Measurements from ENCODE around the gene DHX15. TPM values are rescaled to one million over a fixed set of nuclear protein-coding genes. Genes with fewer than 3 reads are reported as not detected.

DHX15 gene
- total RNA-seq, 1 experiment from 2014 or later = 287 TPM

DNA sequence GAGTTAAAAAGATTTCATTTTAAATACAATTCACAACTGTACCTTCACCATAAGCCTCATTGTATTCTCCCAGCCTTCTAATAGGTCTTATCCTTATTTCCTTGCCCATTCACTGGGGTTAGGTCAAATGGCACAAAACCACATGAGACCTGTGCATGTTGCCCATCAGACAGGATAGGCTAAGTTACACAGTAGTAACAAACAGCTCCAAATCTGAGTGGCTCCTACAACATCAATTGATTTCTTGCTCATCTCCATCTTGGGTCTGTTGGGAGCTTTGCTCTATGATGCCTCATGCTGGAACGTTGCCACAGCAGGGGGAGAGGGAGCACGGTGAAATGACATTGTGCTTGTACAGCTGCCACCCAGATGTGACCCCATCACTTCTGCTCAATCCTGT is 70.6 kb downstream of the DHX15 start:
- H3K27ac ChIP-seq (ENCODE audit: insufficient read length, low read depth, low read length) = no peak overlapping the region
- H3K4me1 Mint-ChIP-seq = peaks cover 49 to 55% of the 10 kb centered on the region in 2 experiments
- H3K27me3 ChIP-seq (ENCODE audit: insufficient read depth, low read length) = no peaks in the 10 kb centered on the region
- H3K23ac ChIP-seq (ENCODE audit: insufficient read length, low read depth, low read length) = no peak overlapping the region
- H3K18ac ChIP-seq (ENCODE audit: insufficient read length, low read depth, low read length) = no peak overlapping the region
- peak overlapping the region in 1 of 3 experiments; percentile 23; a peak in 2 of 7 replicates for H3K27ac Mint-ChIP-seq
- no peak overlapping the region for H4K91ac ChIP-seq (ENCODE audit: insufficient read length, low read depth, low read length)
- no peak overlapping the region for H3K9ac ChIP-seq (ENCODE audit: extremely low read depth, insufficient read length, low read length)
- H3K4ac ChIP-seq (ENCODE audit: low read depth, low read length) = no peak overlapping the region
- H2AFZ ChIP-seq (ENCODE audit: low read length) = no peak overlapping the region
- H3K4me1 ChIP-seq (ENCODE audit: insufficient read depth, low read length) = peaks cover 7% of the 10 kb centered on the region; the same call in 1 of the 2 replicates
- no peaks in the 10 kb centered on the region for H3K9me3 ChIP-seq (ENCODE audit: control insufficient read depth, low read depth, low read length)
- H2BK15ac ChIP-seq (ENCODE audit: low read depth, low read length) = no peak overlapping the region
- H4K20me1 ChIP-seq (ENCODE audit: control insufficient read depth, insufficient read depth, insufficient read length) = no peaks in the 10 kb centered on the region
- TF ChIP-seq, protein P1, sequence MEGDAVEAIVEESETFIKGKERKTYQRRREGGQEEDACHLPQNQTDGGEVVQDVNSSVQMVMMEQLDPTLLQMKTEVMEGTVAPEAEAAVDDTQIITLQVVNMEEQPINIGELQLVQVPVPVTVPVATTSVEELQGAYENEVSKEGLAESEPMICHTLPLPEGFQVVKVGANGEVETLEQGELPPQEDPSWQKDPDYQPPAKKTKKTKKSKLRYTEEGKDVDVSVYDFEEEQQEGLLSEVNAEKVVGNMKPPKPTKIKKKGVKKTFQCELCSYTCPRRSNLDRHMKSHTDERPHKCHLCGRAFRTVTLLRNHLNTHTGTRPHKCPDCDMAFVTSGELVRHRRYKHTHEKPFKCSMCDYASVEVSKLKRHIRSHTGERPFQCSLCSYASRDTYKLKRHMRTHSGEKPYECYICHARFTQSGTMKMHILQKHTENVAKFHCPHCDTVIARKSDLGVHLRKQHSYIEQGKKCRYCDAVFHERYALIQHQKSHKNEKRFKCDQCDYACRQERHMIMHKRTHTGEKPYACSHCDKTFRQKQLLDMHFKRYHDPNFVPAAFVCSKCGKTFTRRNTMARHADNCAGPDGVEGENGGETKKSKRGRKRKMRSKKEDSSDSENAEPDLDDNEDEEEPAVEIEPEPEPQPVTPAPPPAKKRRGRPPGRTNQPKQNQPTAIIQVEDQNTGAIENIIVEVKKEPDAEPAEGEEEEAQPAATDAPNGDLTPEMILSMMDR (conservative IDR thresholded peaks at IDR 0.05) = no peak
- H3K4me3 Mint-ChIP-seq = no peak overlapping the region
- no peak overlapping the region for H3K56ac ChIP-seq (ENCODE audit: insufficient read length, low read depth, low read length)
- H4K5ac ChIP-seq (ENCODE audit: insufficient read length, low read depth, low read length) = no peak overlapping the region
- no peak overlapping the region for H2AK5ac ChIP-seq (ENCODE audit: insufficient read length, low read length)
- no peak for DNase-seq
- H4K8ac ChIP-seq (replicated peaks; ENCODE audit: insufficient read length, low read depth, low read length) = no peak overlapping the region
- no peak overlapping the region for H2BK5ac ChIP-seq (ENCODE audit: insufficient read length, low read length)
- H2BK20ac ChIP-seq (ENCODE audit: low read depth, low read length, poor library complexity, severe bottlenecking) = no peak overlapping the region
- H3K23me2 ChIP-seq (ENCODE audit: insufficient read length, low read depth, low read length, poor library complexity, severe bottlenecking) = no peaks in the 10 kb centered on the region
- no peak overlapping the region for H2BK12ac ChIP-seq (ENCODE audit: insufficient read length, low read depth, low read length)
- H2BK120ac ChIP-seq (ENCODE audit: low read depth, low read length, poor library complexity, severe bottlenecking) = no peak overlapping the region
- H3K14ac ChIP-seq (ENCODE audit: insufficient read depth, low read length) = no peak overlapping the region
- no peaks in the 10 kb centered on the region for H3K79me1 ChIP-seq (ENCODE audit: insufficient read depth, low read depth, low read length, poor library complexity, severe bottlenecking)
- no peaks in the 10 kb centered on the region for H3K79me2 ChIP-seq (ENCODE audit: insufficient read depth, low read length)
- WGBS (ENCODE audit: extremely low coverage, insufficient read length, low lambda C conversion rate) = no CpG with 5 or more reads among the region's 2 CpGs
- no peak overlapping the region for H3T11ph ChIP-seq (ENCODE audit: low read length)
- no peaks in the 10 kb centered on the region for H3K27me3 Mint-ChIP-seq (ENCODE audit: low read depth)
- H3K9me3 Mint-ChIP-seq = peaks cover 0 to 4% of the 10 kb centered on the region in 2 experiments; a peak in 2 of 5 replicates
- peaks cover 10 to 32% (median 31%) of the 10 kb centered on the region in 3 experiments; a peak in 6 of 7 replicates for H3K36me3 Mint-ChIP-seq (ENCODE audit: insufficient read depth in 1 of 3, low read depth in 3 of 3)
- no peak overlapping the region for H3K4me2 ChIP-seq (ENCODE audit: insufficient read depth, insufficient read length, low read length)
